Panc1 (cell line): ENCODE measurements around the gene FHAD1. TPM values are rescaled to one million over a fixed set of nuclear protein-coding genes. Genes with fewer than 3 reads are reported as not detected.

Experiments
- ATAC-seq: fragments of 200-7000 bp; cut with Tn5 transposase; 2 replicates; pipeline ENCODE4 v1.9.1; 2020; ENCODE audit warnings: mild to moderate bottlenecking, moderate library complexity
- BruUV-seq: library from RNA; stranded (reverse); fragments of 400-500 nt; replicated peaks from 2 replicates; lab custom pipeline; 2021; lab: Mats Ljungman, UMichigan
- CTCF ChIA-PET: fragments of 300-600 bp; sonication (Branson Sonifier 250); formaldehyde crosslinking; loops from one replicate; lab custom pipeline; 2022; ENCODE audit warnings: antibody characterized with exemption; lab: Charles Lee
- POLR2A ChIA-PET: fragments of 300-600 bp; sonication (Branson Sonifier 250); formaldehyde crosslinking; loops from one replicate; lab custom pipeline; 2022; ENCODE audit warnings: antibody characterized with exemption; lab: Charles Lee
- DNase-seq: peaks from one replicate; pipeline ENCODE4 v3.0.0-alpha.2; 2010; ENCODE audit warnings: low read depth, low spot score
- H3K27ac ChIP-seq: 2 replicates; pipeline ENCODE4 v1.5.1; 2011; ENCODE audit warnings: mild to moderate bottlenecking, low read length, inconsistent platforms
- H3K27me3 ChIP-seq: fragments of 200-500 bp; sonication (Bioruptor generic); 2 replicates; pipeline ENCODE4 v1.6.0; 2014; ENCODE audit warnings: low read length, inconsistent platforms; ENCODE audit not compliant: control insufficient read depth, insufficient read depth
- H3K36me3 ChIP-seq: fragments of 200-500 bp; sonication (Bioruptor generic); 2 replicates; pipeline ENCODE4 v1.5.1; 2014; ENCODE audit warnings: inconsistent platforms, mild to moderate bottlenecking, low read length, moderate library complexity; ENCODE audit not compliant: control insufficient read depth, insufficient read depth
- H3K4me1 ChIP-seq: 2 replicates; pipeline ENCODE4 v1.5.1; 2011; ENCODE audit warnings: inconsistent platforms, mild to moderate bottlenecking, low read length, moderate library complexity; ENCODE audit not compliant: control insufficient read depth, insufficient read depth
- H3K4me3 ChIP-seq, 2 experiments: 2 replicates each; pipeline ENCODE4 v1.5.1; 2011 to 2012; ENCODE audit warnings: low read depth in 2 of 2, low read length in 2 of 2, mild to moderate bottlenecking in 2 of 2, inconsistent platforms in 1 of 2, moderate library complexity in 1 of 2
- H3K9me3 ChIP-seq: fragments of 200-500 bp; sonication (Bioruptor generic); 2 replicates; pipeline ENCODE4 v1.5.1; 2014; ENCODE audit warnings: low read depth, mild to moderate bottlenecking, inconsistent platforms, low read length, moderate library complexity; ENCODE audit not compliant: control insufficient read depth, insufficient read depth
- POLR2AphosphoS5 ChIP-seq: IDR thresholded peaks from 2 replicates; pipeline ENCODE4 v1.6.1; 2012; ENCODE audit warnings: mild to moderate bottlenecking, low read depth, low read length, moderate library complexity
- SIN3A ChIP-seq: IDR thresholded peaks from 2 replicates; pipeline ENCODE4 v1.6.1; 2012; ENCODE audit warnings: low read depth, mild to moderate bottlenecking, low read length, moderate library complexity, borderline replicate concordance; ENCODE audit not compliant: insufficient read depth
- TCF7L2 ChIP-seq: IDR thresholded peaks from 2 replicates; pipeline ENCODE4 v1.6.1; 2011; ENCODE audit warnings: mild to moderate bottlenecking, low read depth, low read length, inconsistent platforms
- in situ Hi-C: cut with HindIII; loops from 2 replicates; pipeline ENCODE4 v1.10.0; 2016; ENCODE audit warnings: low sequenced_read_pairs, low pct_unique_long_range_greater_than_20kb
- intact Hi-C: fragments of 100-400 bp; cut with micrococcal nuclease; formaldehyde crosslinking; loops from one replicate; pipeline ENCODE4 v1.10.0; 2022; ENCODE audit not compliant: unreplicated experiment
- total RNA-seq: library from RNA; stranded (reverse); gene quantifications from one replicate; pipeline ENCODE4 v1.2.1, GENCODE V29; 2021; ENCODE audit not compliant: unreplicated experiment
- TF ChIP-seq, protein P1 (sequence below), 2 experiments: IDR thresholded peaks; 2 replicates each; pipeline ENCODE4 v1.6.1; 2011 to 2012; ENCODE audit warnings: low read depth in 2 of 2, control low read depth in 1 of 2, low read length in 1 of 2, mild to moderate bottlenecking in 1 of 2, moderate library complexity in 1 of 2; ENCODE audit not compliant: insufficient read depth in 1 of 2
- TF ChIP-seq, protein P2 (sequence below): fragments of 450-650 bp; IDR thresholded peaks from 2 replicates; pipeline ENCODE4 v1.5.1; 2017; ENCODE audit warnings: mild to moderate bottlenecking

The FHAD1 gene
- total RNA-seq, 1 experiment from 2014 or later = 0.23 TPM

DNA sequence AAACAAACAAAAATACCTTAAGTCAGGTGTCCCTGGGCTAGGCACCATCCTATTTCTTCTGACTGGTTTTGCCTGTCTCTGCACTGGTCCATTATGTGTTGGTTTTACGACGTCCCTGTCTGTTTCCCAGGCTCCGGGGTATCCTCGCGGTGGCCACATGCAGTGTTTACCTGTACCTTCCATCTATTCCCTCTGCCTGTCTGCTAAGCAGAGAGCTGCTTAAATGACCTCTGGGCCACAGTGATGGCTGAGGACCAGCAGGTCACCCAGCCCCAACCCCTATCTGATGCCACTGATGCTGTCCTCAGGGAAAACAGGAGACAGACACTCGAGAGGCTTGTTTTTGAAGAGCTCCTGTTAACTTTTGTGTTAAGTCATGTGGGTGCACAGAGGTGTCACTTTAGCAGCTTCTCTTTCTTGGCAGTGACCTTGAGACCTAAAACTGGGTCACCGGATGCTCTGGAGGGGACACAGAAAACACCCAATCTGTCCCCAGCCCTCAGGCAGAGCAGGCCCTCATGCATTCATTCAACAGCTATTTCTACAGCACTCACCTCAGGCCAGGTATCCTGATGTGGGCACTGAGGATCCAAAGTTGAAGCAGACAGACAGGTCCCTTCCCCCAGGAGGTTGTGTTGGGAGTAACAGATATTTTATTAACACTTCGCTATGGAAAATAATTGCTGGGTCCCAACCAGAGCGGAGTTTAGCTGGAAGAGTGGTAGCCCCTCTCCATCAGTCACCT is 158.3 kb downstream of the FHAD1 start:
- no TSS peak for BruUV-seq
- Histone ChIP-seq H3K4me3 (no peak overlapping the region), H3K27me3 (no peaks in the 10 kb centered on the region), H3K9me3 (no peaks in the 10 kb centered on the region; the same call in 1 of the 2 replicates), H3K27ac (no peak overlapping the region), H3K36me3 (no peaks in the 10 kb centered on the region; the same call in 1 of the 2 replicates), H3K4me1 (peaks cover 13% of the 10 kb centered on the region; the same call in 1 of the 2 replicates)
- CTCF ChIA-PET = no interaction called here
- no peak for ATAC-seq
- in situ Hi-C loops (no loop called here), intact Hi-C loops (no loop called here)
- POLR2A ChIA-PET = no interaction called here
- DNase-seq = no peak
- TF ChIP-seq SIN3A (no peak), TCF7L2 (no peak), POLR2AphosphoS5 (no peak)
- TF ChIP-seq, protein P1, sequence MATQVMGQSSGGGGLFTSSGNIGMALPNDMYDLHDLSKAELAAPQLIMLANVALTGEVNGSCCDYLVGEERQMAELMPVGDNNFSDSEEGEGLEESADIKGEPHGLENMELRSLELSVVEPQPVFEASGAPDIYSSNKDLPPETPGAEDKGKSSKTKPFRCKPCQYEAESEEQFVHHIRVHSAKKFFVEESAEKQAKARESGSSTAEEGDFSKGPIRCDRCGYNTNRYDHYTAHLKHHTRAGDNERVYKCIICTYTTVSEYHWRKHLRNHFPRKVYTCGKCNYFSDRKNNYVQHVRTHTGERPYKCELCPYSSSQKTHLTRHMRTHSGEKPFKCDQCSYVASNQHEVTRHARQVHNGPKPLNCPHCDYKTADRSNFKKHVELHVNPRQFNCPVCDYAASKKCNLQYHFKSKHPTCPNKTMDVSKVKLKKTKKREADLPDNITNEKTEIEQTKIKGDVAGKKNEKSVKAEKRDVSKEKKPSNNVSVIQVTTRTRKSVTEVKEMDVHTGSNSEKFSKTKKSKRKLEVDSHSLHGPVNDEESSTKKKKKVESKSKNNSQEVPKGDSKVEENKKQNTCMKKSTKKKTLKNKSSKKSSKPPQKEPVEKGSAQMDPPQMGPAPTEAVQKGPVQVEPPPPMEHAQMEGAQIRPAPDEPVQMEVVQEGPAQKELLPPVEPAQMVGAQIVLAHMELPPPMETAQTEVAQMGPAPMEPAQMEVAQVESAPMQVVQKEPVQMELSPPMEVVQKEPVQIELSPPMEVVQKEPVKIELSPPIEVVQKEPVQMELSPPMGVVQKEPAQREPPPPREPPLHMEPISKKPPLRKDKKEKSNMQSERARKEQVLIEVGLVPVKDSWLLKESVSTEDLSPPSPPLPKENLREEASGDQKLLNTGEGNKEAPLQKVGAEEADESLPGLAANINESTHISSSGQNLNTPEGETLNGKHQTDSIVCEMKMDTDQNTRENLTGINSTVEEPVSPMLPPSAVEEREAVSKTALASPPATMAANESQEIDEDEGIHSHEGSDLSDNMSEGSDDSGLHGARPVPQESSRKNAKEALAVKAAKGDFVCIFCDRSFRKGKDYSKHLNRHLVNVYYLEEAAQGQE (IDR thresholded peaks at IDR 0.05; ENCODE audit: insufficient read depth in 1 of 2, low read depth in 2 of 2, low read length in 1 of 2) = no peak
- TF ChIP-seq, protein P2, sequence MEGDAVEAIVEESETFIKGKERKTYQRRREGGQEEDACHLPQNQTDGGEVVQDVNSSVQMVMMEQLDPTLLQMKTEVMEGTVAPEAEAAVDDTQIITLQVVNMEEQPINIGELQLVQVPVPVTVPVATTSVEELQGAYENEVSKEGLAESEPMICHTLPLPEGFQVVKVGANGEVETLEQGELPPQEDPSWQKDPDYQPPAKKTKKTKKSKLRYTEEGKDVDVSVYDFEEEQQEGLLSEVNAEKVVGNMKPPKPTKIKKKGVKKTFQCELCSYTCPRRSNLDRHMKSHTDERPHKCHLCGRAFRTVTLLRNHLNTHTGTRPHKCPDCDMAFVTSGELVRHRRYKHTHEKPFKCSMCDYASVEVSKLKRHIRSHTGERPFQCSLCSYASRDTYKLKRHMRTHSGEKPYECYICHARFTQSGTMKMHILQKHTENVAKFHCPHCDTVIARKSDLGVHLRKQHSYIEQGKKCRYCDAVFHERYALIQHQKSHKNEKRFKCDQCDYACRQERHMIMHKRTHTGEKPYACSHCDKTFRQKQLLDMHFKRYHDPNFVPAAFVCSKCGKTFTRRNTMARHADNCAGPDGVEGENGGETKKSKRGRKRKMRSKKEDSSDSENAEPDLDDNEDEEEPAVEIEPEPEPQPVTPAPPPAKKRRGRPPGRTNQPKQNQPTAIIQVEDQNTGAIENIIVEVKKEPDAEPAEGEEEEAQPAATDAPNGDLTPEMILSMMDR = no peak

DNA sequence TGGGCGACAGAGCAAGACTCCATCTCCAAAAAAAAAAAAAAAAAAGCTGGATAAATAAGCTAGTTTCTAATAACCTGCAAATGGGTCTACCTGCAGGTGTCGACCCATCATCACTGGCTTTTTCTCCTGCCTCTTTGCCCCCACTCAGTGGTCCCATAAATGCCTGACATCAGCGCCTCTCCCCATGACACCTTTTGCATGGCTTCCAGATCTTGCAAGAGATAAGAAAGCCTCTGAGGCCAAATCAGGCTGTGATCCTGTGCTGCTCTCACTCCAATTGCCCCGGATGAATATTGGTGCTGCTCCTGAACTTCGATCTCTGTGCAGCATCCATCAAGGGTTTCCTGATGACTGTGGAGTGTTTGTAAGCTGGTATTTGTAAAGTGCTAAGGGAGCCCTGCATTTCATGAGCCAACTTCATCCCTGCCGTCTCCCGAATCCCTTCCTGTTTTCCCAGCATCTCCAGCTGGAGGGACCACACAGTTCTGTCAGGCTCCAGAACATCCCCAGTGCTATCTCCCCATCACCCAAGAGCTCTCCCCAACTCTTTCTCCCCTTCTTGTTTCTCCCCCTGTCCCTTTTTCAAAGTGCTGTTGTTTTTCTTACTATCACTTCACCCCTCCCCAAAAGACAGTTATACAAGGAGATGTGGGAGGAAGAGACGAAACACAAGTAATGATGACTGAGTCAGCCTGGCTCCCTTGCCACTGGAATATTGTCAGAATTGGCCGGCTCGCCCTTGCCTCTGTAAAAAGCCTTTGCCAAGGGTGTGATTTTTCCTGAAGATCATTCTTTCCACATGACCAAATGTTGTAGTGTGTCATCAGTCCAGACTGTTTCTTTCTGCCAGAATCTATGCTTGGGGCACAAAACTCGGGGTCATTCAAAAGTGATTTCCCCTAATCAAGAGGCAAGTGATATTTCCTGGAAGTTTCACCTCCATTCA is 159.9 kb downstream of the FHAD1 start:
- no peaks in the 10 kb centered on the region for H3K9me3 ChIP-seq
- no peak overlapping the region for H3K4me3 ChIP-seq
- H3K27ac ChIP-seq = no peak overlapping the region
- no peaks in the 10 kb centered on the region for H3K27me3 ChIP-seq
- no peak for DNase-seq
- in situ Hi-C loops (no loop called here), intact Hi-C loops (no loop called here)
- no TSS peak for BruUV-seq
- ATAC-seq = no peak
- no peaks in the 10 kb centered on the region; the same call in 1 of the 2 replicates for H3K36me3 ChIP-seq
- TF ChIP-seq TCF7L2 = no peak
- TF ChIP-seq POLR2AphosphoS5 = no peak
- TF ChIP-seq, protein P1 (IDR thresholded peaks at IDR 0.05; ENCODE audit: insufficient read depth in 1 of 2, low read depth in 2 of 2, low read length in 1 of 2) = no peak
- TF ChIP-seq SIN3A = no peak
- TF ChIP-seq, protein P2 = no peak
- peaks cover 16% of the 10 kb centered on the region for H3K4me1 ChIP-seq
- CTCF ChIA-PET = no interaction called here
- POLR2A ChIA-PET = no interaction called here
